H9 (cell line): ENCODE measurements around the gene CDH6. TPM values are rescaled to one million over a fixed set of nuclear protein-coding genes. Genes with fewer than 3 reads are reported as not detected.

Source experiments
- DNase-seq: peaks from one replicate; pipeline ENCODE4 v3.0.0-alpha.2; 2017
- H2AFZ ChIP-seq: one replicate; pipeline ENCODE4 v1.6.1; 2013; ENCODE audit warnings: mild to moderate bottlenecking, low read length, control low read depth, moderate library complexity
- H2AK5ac ChIP-seq: 2 replicates; pipeline ENCODE4 v1.6.1; 2013; ENCODE audit warnings: low read length, control low read depth, mixed read lengths; ENCODE audit not compliant: insufficient read length
- H2BK120ac ChIP-seq: one replicate; pipeline ENCODE4 v1.6.1; 2013; ENCODE audit warnings: low read depth, mild to moderate bottlenecking, low read length, control low read depth, inconsistent platforms; ENCODE audit not compliant: poor library complexity, severe bottlenecking
- H2BK12ac ChIP-seq: 2 replicates; pipeline ENCODE4 v1.6.1; 2013; ENCODE audit warnings: low read length, control low read depth, mixed read lengths, low read depth; ENCODE audit not compliant: insufficient read length
- H2BK15ac ChIP-seq: 2 replicates; pipeline ENCODE4 v1.6.1; 2013; ENCODE audit warnings: low read depth, low read length, control low read depth
- H2BK20ac ChIP-seq: one replicate; pipeline ENCODE4 v1.6.1; 2013; ENCODE audit warnings: low read depth, mild to moderate bottlenecking, low read length, control low read depth, inconsistent platforms; ENCODE audit not compliant: poor library complexity, severe bottlenecking
- H2BK5ac ChIP-seq: 2 replicates; pipeline ENCODE4 v1.6.1; 2013; ENCODE audit warnings: low read length, control low read depth, mixed read lengths; ENCODE audit not compliant: insufficient read length
- H3K14ac ChIP-seq: 2 replicates; pipeline ENCODE4 v1.6.1; 2013; ENCODE audit warnings: low read length, control low read depth; ENCODE audit not compliant: insufficient read depth
- H3K18ac ChIP-seq: 2 replicates; pipeline ENCODE4 v1.6.1; 2013; ENCODE audit warnings: low read depth, mild to moderate bottlenecking, mixed read lengths, low read length, control low read depth; ENCODE audit not compliant: insufficient read length
- H3K23ac ChIP-seq: 2 replicates; pipeline ENCODE4 v1.6.1; 2013; ENCODE audit warnings: low read length, control low read depth, mixed read lengths, low read depth; ENCODE audit not compliant: insufficient read length
- H3K23me2 ChIP-seq: 2 replicates; pipeline ENCODE4 v1.6.1; 2013; ENCODE audit warnings: low read depth, mild to moderate bottlenecking, mixed read lengths, low read length, control low read depth; ENCODE audit not compliant: insufficient read length, poor library complexity, severe bottlenecking
- H3K27ac ChIP-seq: 2 replicates; pipeline ENCODE4 v1.5.1; 2013; ENCODE audit warnings: low read length, control low read depth, mixed read lengths, low read depth; ENCODE audit not compliant: insufficient read length
- H3K27me3 ChIP-seq: 2 replicates; pipeline ENCODE4 v1.6.1; 2013; ENCODE audit warnings: low read length, control low read depth, inconsistent platforms; ENCODE audit not compliant: insufficient read depth
- H3K4ac ChIP-seq: 2 replicates; pipeline ENCODE4 v1.6.1; 2013; ENCODE audit warnings: low read depth, mild to moderate bottlenecking, control low read depth, inconsistent platforms, low read length, moderate library complexity
- H3K4me1 ChIP-seq: 2 replicates; pipeline ENCODE4 v1.6.1; 2013; ENCODE audit warnings: low read length, control low read depth, inconsistent platforms; ENCODE audit not compliant: insufficient read depth
- H3K4me2 ChIP-seq: 2 replicates; pipeline ENCODE4 v1.6.1; 2013; ENCODE audit warnings: low read length, control low read depth, mixed read lengths; ENCODE audit not compliant: insufficient read length, insufficient read depth
- H3K56ac ChIP-seq: 2 replicates; pipeline ENCODE4 v1.6.1; 2013; ENCODE audit warnings: low read depth, mild to moderate bottlenecking, mixed read lengths, low read length, control low read depth; ENCODE audit not compliant: insufficient read length
- H3K79me1 ChIP-seq: 2 replicates; pipeline ENCODE4 v1.6.1; 2013; ENCODE audit warnings: low read depth, mild to moderate bottlenecking, moderate library complexity, low read length, control low read depth, inconsistent platforms; ENCODE audit not compliant: insufficient read depth, poor library complexity, severe bottlenecking
- H3K79me2 ChIP-seq: 2 replicates; pipeline ENCODE4 v1.6.1; 2013; ENCODE audit warnings: low read length, control low read depth, inconsistent platforms; ENCODE audit not compliant: insufficient read depth
- H3K9ac ChIP-seq: 2 replicates; pipeline ENCODE4 v1.6.1; 2013; ENCODE audit warnings: low read length, control low read depth, mixed read lengths; ENCODE audit not compliant: insufficient read length; ENCODE audit errors: extremely low read depth
- H3K9me3 ChIP-seq: one replicate; pipeline ENCODE4 v1.6.1; 2013; ENCODE audit warnings: low read depth, low read length, inconsistent platforms; ENCODE audit not compliant: control insufficient read depth
- H3T11ph ChIP-seq: one replicate; pipeline ENCODE4 v1.6.1; 2013; ENCODE audit warnings: mild to moderate bottlenecking, low read length, control low read depth, inconsistent platforms
- H4K20me1 ChIP-seq: one replicate; pipeline ENCODE4 v1.6.1; 2013; ENCODE audit not compliant: control insufficient read depth, insufficient read length, insufficient read depth
- H4K5ac ChIP-seq: 2 replicates; pipeline ENCODE4 v1.6.1; 2013; ENCODE audit warnings: low read depth, mild to moderate bottlenecking, mixed read lengths, low read length, control low read depth; ENCODE audit not compliant: insufficient read length
- H4K8ac ChIP-seq: replicated peaks from 2 replicates; pipeline ENCODE4 v1.6.1; 2013; ENCODE audit warnings: low read length, control low read depth, mixed read lengths, low read depth; ENCODE audit not compliant: insufficient read length
- H4K91ac ChIP-seq: 2 replicates; pipeline ENCODE4 v1.6.1; 2013; ENCODE audit warnings: low read depth, mild to moderate bottlenecking, moderate library complexity, mixed read lengths, low read length, control low read depth; ENCODE audit not compliant: insufficient read length
- H3K27ac Mint-ChIP-seq, 3 experiments: 2 replicates in 2 of 3; 3 replicates in 1 of 3; pipeline ENCODE4 v1.8.0; 2020 to 2021; ENCODE audit warnings: mixed read lengths in 3 of 3, mild to moderate bottlenecking in 1 of 3, moderate library complexity in 1 of 3
- H3K27me3 Mint-ChIP-seq: 2 replicates; pipeline ENCODE4 v1.8.0; 2021; ENCODE audit warnings: low read depth, mild to moderate bottlenecking, moderate library complexity, mixed read lengths
- H3K36me3 Mint-ChIP-seq, 3 experiments: 2 replicates in 2 of 3; 3 replicates in 1 of 3; pipeline ENCODE4 v1.8.0; 2020 to 2021; ENCODE audit warnings: low read depth in 3 of 3, mixed read lengths in 3 of 3; ENCODE audit not compliant: insufficient read depth in 1 of 3
- H3K4me1 Mint-ChIP-seq, 2 experiments: 2 replicates each; pipeline ENCODE4 v1.8.0; 2020; ENCODE audit warnings: mixed read lengths in 2 of 2
- H3K4me3 Mint-ChIP-seq, 2 experiments: 2 replicates in 1 of 2; 3 replicates in 1 of 2; pipeline ENCODE4 v1.8.0; 2020 to 2021; ENCODE audit warnings: mild to moderate bottlenecking in 2 of 2, mixed read lengths in 2 of 2, moderate library complexity in 1 of 2
- H3K9me3 Mint-ChIP-seq, 2 experiments: 2 replicates in 1 of 2; 3 replicates in 1 of 2; pipeline ENCODE4 v1.8.0; 2020; ENCODE audit warnings: mild to moderate bottlenecking in 2 of 2, mixed read lengths in 2 of 2, moderate library complexity in 1 of 2
- WGBS: extraction: QIAGEN DNeasy Blood & Tissue Kit; methylation state at CpG from one replicate; pipeline ENCODE4 v1.1.7; 2013; ENCODE audit warnings: missing lambda C conversion rate, low lambda C conversion rate, mixed read lengths; ENCODE audit not compliant: insufficient read length; ENCODE audit errors: extremely low coverage; 5-methylcytosine and 5-hydroxymethylcytosine counted together
- total RNA-seq: library from RNA; stranded (reverse); gene quantifications from 2 replicates; pipeline ENCODE4 v1.2.1, GENCODE V29; 2021
- TF ChIP-seq, protein P1 (sequence below): fragments of 200-600 bp; sonication (generic); conservative IDR thresholded peaks from 3 replicates; pipeline ENCODE4 v1.8.0; 2021; ENCODE audit warnings: antibody characterized with exemption, mild to moderate bottlenecking

CDH6 gene
- total RNA-seq, 1 experiment from 2014 or later = 11.7 TPM

DNA sequence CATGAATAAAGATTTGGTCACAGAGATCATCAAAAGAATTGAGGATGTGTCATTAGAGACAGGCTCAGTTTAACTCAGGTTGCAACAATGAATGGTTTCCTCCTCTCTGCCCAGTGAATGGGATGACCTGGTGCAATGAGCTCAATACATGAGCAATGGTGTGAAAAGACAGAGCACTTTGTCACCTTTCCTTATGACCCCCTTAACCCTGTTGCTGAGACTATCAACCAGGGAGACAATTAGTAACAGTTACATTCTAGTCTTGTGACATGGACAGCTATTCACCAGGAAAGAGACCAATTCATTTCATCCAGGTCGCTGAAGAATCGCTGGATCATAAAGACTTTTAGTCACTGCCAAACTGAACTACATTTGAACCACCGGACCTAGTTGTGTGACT, 19.9 kb upstream of the CDH6 start:
- no peaks in the 10 kb centered on the region for H3K27me3 ChIP-seq
- no CpG with 5 or more reads among the region's 3 CpGs for WGBS
- no peak overlapping the region for H3K4me3 Mint-ChIP-seq
- no peaks in the 10 kb centered on the region for H3K4me1 ChIP-seq
- H3K9me3 Mint-ChIP-seq = no peaks in the 10 kb centered on the region
- H3K27me3 Mint-ChIP-seq = no peaks in the 10 kb centered on the region
- H3T11ph ChIP-seq = no peak overlapping the region
- no peaks in the 10 kb centered on the region for H3K9me3 ChIP-seq
- no peaks in the 10 kb centered on the region for H3K4me1 Mint-ChIP-seq
- no peak overlapping the region for H3K4ac ChIP-seq
- no peaks in the 10 kb centered on the region for H3K79me1 ChIP-seq
- no peak overlapping the region for H3K27ac ChIP-seq
- H4K91ac ChIP-seq = no peak overlapping the region
- H2BK5ac ChIP-seq = no peak overlapping the region
- no peak overlapping the region for H2BK20ac ChIP-seq
- no peak overlapping the region for H4K8ac ChIP-seq
- H2AFZ ChIP-seq = no peak overlapping the region
- no peak overlapping the region for H2BK12ac ChIP-seq
- H3K9ac ChIP-seq = no peak overlapping the region
- no peak overlapping the region for H3K4me2 ChIP-seq
- H4K20me1 ChIP-seq = no peaks in the 10 kb centered on the region
- no peak overlapping the region for H4K5ac ChIP-seq
- H3K56ac ChIP-seq = no peak overlapping the region
- no peaks in the 10 kb centered on the region for H3K23me2 ChIP-seq
- no peak overlapping the region for H3K27ac Mint-ChIP-seq
- no peaks in the 10 kb centered on the region for H3K79me2 ChIP-seq
- peaks cover 0 to 4% (median 0%) of the 10 kb centered on the region in 3 experiments; a peak in 1 of 7 replicates for H3K36me3 Mint-ChIP-seq
- TF ChIP-seq, protein P1, sequence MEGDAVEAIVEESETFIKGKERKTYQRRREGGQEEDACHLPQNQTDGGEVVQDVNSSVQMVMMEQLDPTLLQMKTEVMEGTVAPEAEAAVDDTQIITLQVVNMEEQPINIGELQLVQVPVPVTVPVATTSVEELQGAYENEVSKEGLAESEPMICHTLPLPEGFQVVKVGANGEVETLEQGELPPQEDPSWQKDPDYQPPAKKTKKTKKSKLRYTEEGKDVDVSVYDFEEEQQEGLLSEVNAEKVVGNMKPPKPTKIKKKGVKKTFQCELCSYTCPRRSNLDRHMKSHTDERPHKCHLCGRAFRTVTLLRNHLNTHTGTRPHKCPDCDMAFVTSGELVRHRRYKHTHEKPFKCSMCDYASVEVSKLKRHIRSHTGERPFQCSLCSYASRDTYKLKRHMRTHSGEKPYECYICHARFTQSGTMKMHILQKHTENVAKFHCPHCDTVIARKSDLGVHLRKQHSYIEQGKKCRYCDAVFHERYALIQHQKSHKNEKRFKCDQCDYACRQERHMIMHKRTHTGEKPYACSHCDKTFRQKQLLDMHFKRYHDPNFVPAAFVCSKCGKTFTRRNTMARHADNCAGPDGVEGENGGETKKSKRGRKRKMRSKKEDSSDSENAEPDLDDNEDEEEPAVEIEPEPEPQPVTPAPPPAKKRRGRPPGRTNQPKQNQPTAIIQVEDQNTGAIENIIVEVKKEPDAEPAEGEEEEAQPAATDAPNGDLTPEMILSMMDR = no peak
- no peak overlapping the region for H2BK120ac ChIP-seq
- no peak for DNase-seq
- H2BK15ac ChIP-seq = no peak overlapping the region
- no peak overlapping the region for H3K18ac ChIP-seq
- no peak overlapping the region for H3K14ac ChIP-seq
- H2AK5ac ChIP-seq = no peak overlapping the region
- no peak overlapping the region for H3K23ac ChIP-seq
